ENCODE measurements around the gene NR1I3. TPM values are rescaled to one million over a fixed set of nuclear protein-coding genes. Genes with fewer than 3 reads are reported as not detected.

NR1I3 gene
- total and polyA plus RNA-seq, 2 donors from 2014 or later = 19.6 TPM; not detected in 1

DNA sequence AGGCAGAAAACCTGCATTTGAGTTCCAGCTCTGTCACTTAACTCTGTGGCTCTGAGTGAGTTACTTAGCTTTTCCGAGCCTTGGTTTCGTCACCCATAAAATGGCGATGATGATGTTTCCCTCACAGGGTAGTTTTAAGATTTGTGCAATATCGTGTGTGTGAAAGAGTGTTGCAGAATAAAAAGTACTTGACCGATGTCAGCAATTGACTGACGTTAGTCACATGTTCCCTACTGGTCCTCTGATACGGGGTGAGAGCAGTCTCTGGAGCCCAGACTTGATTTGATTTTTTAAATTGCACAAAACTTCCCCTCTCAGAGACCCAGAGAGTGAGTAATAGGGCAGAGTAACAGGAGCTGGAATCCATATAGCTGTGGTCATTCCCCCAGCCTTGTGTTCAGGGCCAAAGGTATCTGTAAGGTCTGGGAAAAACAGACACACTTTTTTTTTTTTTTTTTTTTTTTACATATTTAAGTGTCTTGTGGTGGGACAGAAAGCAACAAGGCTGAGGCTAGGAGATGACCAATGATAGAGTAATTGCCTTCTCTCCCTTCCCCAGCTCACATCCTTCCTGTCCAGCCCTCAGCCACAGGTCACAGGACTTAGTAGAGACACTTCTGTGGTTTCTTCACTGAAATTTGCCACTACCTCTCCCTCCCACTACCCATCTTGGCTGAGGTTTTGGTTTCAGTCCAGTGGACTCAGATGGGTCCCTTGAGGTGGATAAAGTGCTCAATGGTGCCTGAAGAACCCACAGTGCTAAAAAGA, 20.9 kb downstream of the NR1I3 start:
- peak overlapping the region in 1 of 3 donors; percentile 36 for H3K9ac ChIP-seq (ENCODE audit: low read length in 3 of 3)
- TF ChIP-seq, protein P1, sequence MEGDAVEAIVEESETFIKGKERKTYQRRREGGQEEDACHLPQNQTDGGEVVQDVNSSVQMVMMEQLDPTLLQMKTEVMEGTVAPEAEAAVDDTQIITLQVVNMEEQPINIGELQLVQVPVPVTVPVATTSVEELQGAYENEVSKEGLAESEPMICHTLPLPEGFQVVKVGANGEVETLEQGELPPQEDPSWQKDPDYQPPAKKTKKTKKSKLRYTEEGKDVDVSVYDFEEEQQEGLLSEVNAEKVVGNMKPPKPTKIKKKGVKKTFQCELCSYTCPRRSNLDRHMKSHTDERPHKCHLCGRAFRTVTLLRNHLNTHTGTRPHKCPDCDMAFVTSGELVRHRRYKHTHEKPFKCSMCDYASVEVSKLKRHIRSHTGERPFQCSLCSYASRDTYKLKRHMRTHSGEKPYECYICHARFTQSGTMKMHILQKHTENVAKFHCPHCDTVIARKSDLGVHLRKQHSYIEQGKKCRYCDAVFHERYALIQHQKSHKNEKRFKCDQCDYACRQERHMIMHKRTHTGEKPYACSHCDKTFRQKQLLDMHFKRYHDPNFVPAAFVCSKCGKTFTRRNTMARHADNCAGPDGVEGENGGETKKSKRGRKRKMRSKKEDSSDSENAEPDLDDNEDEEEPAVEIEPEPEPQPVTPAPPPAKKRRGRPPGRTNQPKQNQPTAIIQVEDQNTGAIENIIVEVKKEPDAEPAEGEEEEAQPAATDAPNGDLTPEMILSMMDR (IDR thresholded peaks at IDR 0.05; ENCODE audit: borderline replicate concordance, extremely low read depth, insufficient read depth) = no peak
- peak overlapping the region; percentile 55 to 87 for H3K27ac ChIP-seq (ENCODE audit: low read depth in 2 of 2, low read length in 2 of 2)
- intact Hi-C loops (cut with DNase I) = loop anchor here (10.0 kb wide), 1 partner anchor 158 kb away; no protein-coding TSS in a partner anchor
- peaks cover 0 to 10% (median 4%) of the 10 kb centered on the region in 3 donors for H3K4me1 ChIP-seq (ENCODE audit: control insufficient read depth in 2 of 3, insufficient read depth in 2 of 3, low read depth in 1 of 3, low read length in 3 of 3)
- no peaks in the 10 kb centered on the region for H3K9me3 ChIP-seq (ENCODE audit: control insufficient read depth in 2 of 3, insufficient read depth in 1 of 3, low read length in 3 of 3)
- H3K36me3 ChIP-seq (ENCODE audit: control insufficient read depth in 2 of 3, insufficient read depth in 3 of 3, low read length in 3 of 3) = peaks cover 11 to 21% (median 19%) of the 10 kb centered on the region in 3 donors
- peak overlapping the region in 1 of 3 donors; percentile 47 for H3K4me3 ChIP-seq (ENCODE audit: low read length in 3 of 3)
- DNase-seq (peak in 1 of 5 donors; percentile 7), FAIRE-seq (no peak)
- H3K27me3 ChIP-seq (ENCODE audit: control insufficient read depth, insufficient read depth, low read length) = no peaks in the 10 kb centered on the region

DNA sequence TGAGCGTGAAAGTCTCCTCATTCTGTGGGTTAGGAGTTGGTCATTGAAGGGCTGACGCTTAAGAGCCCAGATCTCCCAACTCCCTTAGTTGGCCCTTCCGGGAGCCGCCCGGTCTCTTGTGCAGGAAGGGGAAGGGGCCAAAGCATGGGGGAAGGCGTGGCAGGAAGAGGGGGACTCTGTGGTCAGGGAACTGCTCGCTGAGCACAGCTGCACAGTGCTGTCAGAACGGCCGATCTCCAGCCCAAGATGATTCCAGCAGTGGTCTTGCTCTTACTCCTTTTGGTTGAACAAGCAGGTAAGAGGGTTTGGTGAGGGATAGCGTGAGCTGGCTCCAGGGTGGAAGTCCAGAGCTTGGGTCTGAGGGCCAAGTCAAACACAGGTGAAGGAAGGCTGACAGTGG, 22.9 kb downstream of the NR1I3 start, which contains the start of gene FCER1G:
FCER1G (plus strand) TSS at position 220 of the 400 bp plus-strand sequence; CDS start at position 247, 27 bp downstream.
- H3K36me3 ChIP-seq (ENCODE audit: control insufficient read depth in 2 of 3, insufficient read depth in 3 of 3, low read length in 3 of 3) = peaks cover 16 to 36% (median 29%) of the 10 kb centered on the region in 3 donors
- H3K27me3 ChIP-seq (ENCODE audit: control insufficient read depth, insufficient read depth, low read length) = no peaks in the 10 kb centered on the region
- H3K27ac ChIP-seq (ENCODE audit: low read depth in 2 of 2, low read length in 2 of 2) = peak within 1 kb of the TSS in 1 of 2 donors; percentile 56
- H3K9me3 ChIP-seq (ENCODE audit: control insufficient read depth in 2 of 3, insufficient read depth in 1 of 3, low read length in 3 of 3) = no peaks in the 10 kb centered on the region
- no peak for FAIRE-seq
- no peak within 1 kb of the TSS for H3K4me3 ChIP-seq (ENCODE audit: low read length in 3 of 3)
- TF ChIP-seq, protein P1 (IDR thresholded peaks at IDR 0.05; ENCODE audit: borderline replicate concordance, extremely low read depth, insufficient read depth) = no peak
- H3K9ac ChIP-seq (ENCODE audit: low read length in 3 of 3) = no peak within 1 kb of the TSS
- peaks cover 0 to 10% (median 4%) of the 10 kb centered on the region in 3 donors for H3K4me1 ChIP-seq (ENCODE audit: control insufficient read depth in 2 of 3, insufficient read depth in 2 of 3, low read depth in 1 of 3, low read length in 3 of 3)
- intact Hi-C loops (cut with DNase I) = loop anchor here (10.0 kb wide), 1 partner anchor 160 kb away; no protein-coding TSS in a partner anchor
- DNase-seq = peak in 1 of 5 donors; percentile 77

DNA sequence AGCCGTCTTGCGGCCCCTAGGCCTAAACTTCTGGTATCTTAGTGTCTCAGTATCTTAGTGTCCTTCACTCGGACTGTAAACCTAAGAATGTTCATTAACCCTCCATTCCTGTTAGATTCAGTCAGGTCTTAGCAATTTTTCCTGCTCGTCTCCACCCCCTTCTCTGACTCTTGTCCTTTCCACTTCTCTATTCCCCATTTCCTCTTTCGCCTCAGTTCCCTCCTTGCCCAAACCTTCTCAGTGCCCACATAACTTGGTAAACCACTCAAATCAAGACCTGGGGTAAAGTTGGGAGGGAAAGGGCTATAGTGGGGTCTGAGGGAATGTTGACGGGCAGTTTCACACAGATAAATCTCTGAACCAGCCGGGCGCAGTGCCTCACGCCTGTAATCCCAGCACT, 23.6 kb downstream of the NR1I3 start:
- no peak overlapping the region for H3K9ac ChIP-seq (ENCODE audit: low read length in 3 of 3)
- H3K4me3 ChIP-seq (ENCODE audit: low read length in 3 of 3) = no peak overlapping the region
- H3K4me1 ChIP-seq (ENCODE audit: control insufficient read depth in 2 of 3, insufficient read depth in 2 of 3, low read depth in 1 of 3, low read length in 3 of 3) = peaks cover 0 to 6% (median 1%) of the 10 kb centered on the region in 3 donors
- intact Hi-C loops (cut with DNase I) = loop anchor here (10.0 kb wide), 1 partner anchor 160 kb away; no protein-coding TSS in a partner anchor
- H3K36me3 ChIP-seq (ENCODE audit: control insufficient read depth in 2 of 3, insufficient read depth in 3 of 3, low read length in 3 of 3) = peaks cover 17 to 42% (median 29%) of the 10 kb centered on the region in 3 donors
- TF ChIP-seq, protein P1 (IDR thresholded peaks at IDR 0.05; ENCODE audit: borderline replicate concordance, extremely low read depth, insufficient read depth) = no peak
- H3K27me3 ChIP-seq (ENCODE audit: control insufficient read depth, insufficient read depth, low read length) = no peaks in the 10 kb centered on the region
- DNase-seq (peak in 1 of 5 donors; percentile 23), FAIRE-seq (no peak)
- no peaks in the 10 kb centered on the region for H3K9me3 ChIP-seq (ENCODE audit: control insufficient read depth in 2 of 3, insufficient read depth in 1 of 3, low read length in 3 of 3)
- H3K27ac ChIP-seq (ENCODE audit: low read depth in 2 of 2, low read length in 2 of 2) = no peak overlapping the region
